ENCODE data around the gene KCNK10. TPM values are rescaled to one million over a fixed set of nuclear protein-coding genes. Genes with fewer than 3 reads are reported as not detected.

KCNK10 gene
- total and polyA plus RNA-seq, 2 donors (not counting 1 experiment from before 2014, with no cell fraction given), result 0.20 TPM; not detected in 1

GRCh38 chr14:88179716-88180115 is 143.4 kb downstream of the KCNK10 start:
- POLR2A ChIA-PET, result no interaction called here
- no peaks in the 10 kb centered on the region for H3K9me3 Mint-ChIP-seq (ENCODE audit: insufficient read depth)
- no peaks in the 10 kb centered on the region for H3K9me3 ChIP-seq (ENCODE audit: control extremely low read depth in 1 of 3, control insufficient read depth in 2 of 3, insufficient read depth in 1 of 3, low read length in 2 of 3)
- TF ChIP-seq EZH2 (IDR thresholded peaks at IDR 0.05; ENCODE audit: borderline replicate concordance, insufficient read depth, low read depth, low read length, poor library complexity, severe bottlenecking) (no peak), CTCF (IDR thresholded peaks at IDR 0.05) (no peak)
- no peak overlapping the region for H3K4me3 ChIP-seq (ENCODE audit: control extremely low read depth in 1 of 5, extremely low read depth in 1 of 5, insufficient read depth in 1 of 5, low read depth in 2 of 5, low read length in 4 of 5)
- H3K36me3 ChIP-seq (replicated peaks in 1 of 2; ENCODE audit: control extremely low read depth in 1 of 2, control insufficient read depth in 1 of 2, extremely low read depth in 1 of 2, insufficient read depth in 2 of 2, low read length in 1 of 2), result no peaks in the 10 kb centered on the region
- peak; percentile 33 for ATAC-seq (ENCODE audit: low read depth)
- H3K79me2 ChIP-seq (ENCODE audit: control insufficient read depth, insufficient read depth, low read length), result no peaks in the 10 kb centered on the region
- no peaks in the 10 kb centered on the region for H4K20me1 ChIP-seq (ENCODE audit: control insufficient read depth, insufficient read depth, low read length, poor library complexity, severe bottlenecking)
- H2AFZ ChIP-seq (ENCODE audit: insufficient read depth, low read depth, low read length, poor library complexity, severe bottlenecking), result no peak overlapping the region
- H3K27me3 ChIP-seq (replicated peaks in 1 of 4; ENCODE audit: control extremely low read depth in 1 of 4, control insufficient read depth in 3 of 4, insufficient read depth in 4 of 4, low read length in 3 of 4), result no peaks in the 10 kb centered on the region
- peaks cover 27% of the 10 kb centered on the region for H3K4me1 Mint-ChIP-seq
- no peak overlapping the region for H3K9ac ChIP-seq (ENCODE audit: low read length)
- H3K4me2 ChIP-seq (replicated peaks; ENCODE audit: low read depth, low read length, poor library complexity, severe bottlenecking), result no peak overlapping the region
- CTCF ChIA-PET, result interaction anchor here (1.6 to 2.9 kb wide), 3 partner anchors 10 to 235 kb away, joined by 5 to 12 read pairs (median 8); no protein-coding TSS in a partner anchor
- H3K27me3 Mint-ChIP-seq, result peaks cover 8% of the 10 kb centered on the region
- H3K27ac Mint-ChIP-seq, result no peak overlapping the region
- intact Hi-C loops (cut with micrococcal nuclease), result no loop called here
- peak overlapping the region; percentile 17 for H3K4me3 Mint-ChIP-seq
- DNase-seq, result peak; percentile 24
- H3K27ac ChIP-seq (ENCODE audit: low read length in 2 of 2), result no peak overlapping the region
- H3K4me1 ChIP-seq (ENCODE audit: control insufficient read depth in 2 of 2, insufficient read depth in 2 of 2, low read length in 2 of 2), result peaks cover 11 to 24% of the 10 kb centered on the region in 2 donors
- WGBS (ENCODE audit: insufficient coverage), result 85% methylated on average over 5 of the region's 6 CpGs

GRCh38 chr14:88170333-88170732 is 152.7 kb downstream of the KCNK10 start:
- peaks cover 0 to 9% (median 0%) of the 10 kb centered on the region in 3 donors for H3K9me3 ChIP-seq (ENCODE audit: control extremely low read depth in 1 of 3, control insufficient read depth in 2 of 3, insufficient read depth in 1 of 3, low read length in 2 of 3)
- Mint-ChIP-seq H3K27ac (no peak overlapping the region), H3K4me1 (no peaks in the 10 kb centered on the region), H3K27me3 (peaks cover 30% of the 10 kb centered on the region), H3K9me3 (ENCODE audit: insufficient read depth) (peaks cover 4% of the 10 kb centered on the region), H3K4me3 (no peak overlapping the region)
- no peaks in the 10 kb centered on the region for H3K4me1 ChIP-seq (ENCODE audit: control insufficient read depth in 2 of 2, insufficient read depth in 2 of 2, low read length in 2 of 2)
- H3K27me3 ChIP-seq (replicated peaks in 1 of 4; ENCODE audit: control extremely low read depth in 1 of 4, control insufficient read depth in 3 of 4, insufficient read depth in 4 of 4, low read length in 3 of 4), result peaks cover 0 to 21% (median 2%) of the 10 kb centered on the region in 4 experiments
- H2AFZ ChIP-seq (ENCODE audit: insufficient read depth, low read depth, low read length, poor library complexity, severe bottlenecking), result no peak overlapping the region
- H3K4me3 ChIP-seq (ENCODE audit: control extremely low read depth in 1 of 5, extremely low read depth in 1 of 5, insufficient read depth in 1 of 5, low read depth in 2 of 5, low read length in 4 of 5), result no peak overlapping the region
- DNase-seq (no peak), ATAC-seq (ENCODE audit: low read depth) (no peak)
- H4K20me1 ChIP-seq (ENCODE audit: control insufficient read depth, insufficient read depth, low read length, poor library complexity, severe bottlenecking), result no peaks in the 10 kb centered on the region
- H3K36me3 ChIP-seq (replicated peaks in 1 of 2; ENCODE audit: control extremely low read depth in 1 of 2, control insufficient read depth in 1 of 2, extremely low read depth in 1 of 2, insufficient read depth in 2 of 2, low read length in 1 of 2), result no peaks in the 10 kb centered on the region
- no peaks in the 10 kb centered on the region for H3K79me2 ChIP-seq (ENCODE audit: control insufficient read depth, insufficient read depth, low read length)
- no peak overlapping the region for H3K4me2 ChIP-seq (replicated peaks; ENCODE audit: low read depth, low read length, poor library complexity, severe bottlenecking)
- CTCF ChIA-PET, result interaction anchor here (1.0 to 4.2 kb wide), 5 partner anchors 11 to 229 kb away, joined by 3 to 149 read pairs (median 20); no protein-coding TSS in a partner anchor
- no peak overlapping the region for H3K27ac ChIP-seq (ENCODE audit: low read length in 2 of 2)
- no peak overlapping the region for H3K9ac ChIP-seq (ENCODE audit: low read length)
- no peak for TF ChIP-seq CTCF (IDR thresholded peaks at IDR 0.05)
- TF ChIP-seq EZH2 (IDR thresholded peaks at IDR 0.05; ENCODE audit: borderline replicate concordance, insufficient read depth, low read depth, low read length, poor library complexity, severe bottlenecking), result no peak
- POLR2A ChIA-PET, result interaction anchor here (0.5 kb wide), 1 partner anchor 9 kb away, joined by 6 read pairs; no protein-coding TSS in a partner anchor
- intact Hi-C loops (cut with micrococcal nuclease), result no loop called here
